OCI-LY3 (cell line): ENCODE results near the gene HYOU1.
"Not testable (repeated sequence)": the region's sequence is repeated elsewhere in the genome, so short reads cannot be mapped to it uniquely, and the experiment has no call there.

ENCODE experiments used
- H2AFZ ChIP-seq: fragments of 200-600, 300-600 bp; shearing (Covaris generic); 2 replicates; pipeline ENCODE4 v1.6.0; 2014; ENCODE audit warnings: antibody characterized with exemption, low read depth, low read length
- H3K27ac ChIP-seq: fragments of 200-600, 300-600 bp; sonication (generic); 2 replicates; pipeline ENCODE4 v1.5.1; 2014; ENCODE audit warnings: mild to moderate bottlenecking, low read length, moderate library complexity, mixed read lengths
- H3K27me3 ChIP-seq: fragments of 200-600, 300-600 bp; sonication (generic); 2 replicates; pipeline ENCODE4 v1.6.1; 2014; ENCODE audit warnings: low read depth, low read length, mixed read lengths
- H3K36me3 ChIP-seq: fragments of 200-600, 300-600 bp; sonication (generic); replicated peaks from 2 replicates; pipeline ENCODE3; 2014; ENCODE audit warnings: low read depth, low read length, mixed read lengths
- H3K4me1 ChIP-seq: fragments of 300-600, 200-600 bp; sonication (generic); 2 replicates; pipeline ENCODE4 v1.6.1; 2014; ENCODE audit warnings: low read length, mixed read lengths
- H3K4me2 ChIP-seq: fragments of 200-600, 300-600 bp; sonication (generic); 2 replicates; pipeline ENCODE4 v1.6.1; 2014; ENCODE audit warnings: low read length, mixed read lengths
- H3K4me3 ChIP-seq: fragments of 300-600, 200-600 bp; sonication (generic); 2 replicates; pipeline ENCODE4 v1.5.1; 2014; ENCODE audit warnings: antibody characterized with exemption, mild to moderate bottlenecking, low read length, moderate library complexity
- H3K79me2 ChIP-seq: fragments of 300-600, 200-600 bp; shearing (Covaris generic); 2 replicates; pipeline ENCODE4 v1.6.1; 2014; ENCODE audit warnings: mild to moderate bottlenecking, low read length, mixed read lengths
- H3K9ac ChIP-seq: fragments of 300-600, 200-600 bp; shearing (Covaris generic); 2 replicates; pipeline ENCODE4 v1.6.0; 2014; ENCODE audit warnings: mild to moderate bottlenecking, low read length, moderate library complexity
- H3K9me3 ChIP-seq: fragments of 200-600, 300-600 bp; shearing (Covaris generic); 2 replicates; pipeline ENCODE4 v1.6.1; 2014; ENCODE audit warnings: low read length, mixed read lengths; ENCODE audit not compliant: insufficient read depth
- H4K20me1 ChIP-seq: fragments of 200-600, 300-600 bp; sonication (generic); 2 replicates; pipeline ENCODE4 v1.6.1; 2016; ENCODE audit warnings: low read length, mixed read lengths; ENCODE audit not compliant: insufficient read depth
- EZH2phosphoT487 ChIP-seq: fragments of 200-600 bp; shearing (Covaris generic); IDR thresholded peaks from 2 replicates; pipeline ENCODE4 v1.6.1; 2018; ENCODE audit warnings: antibody characterized with exemption, mixed run types, low read depth
- TF ChIP-seq, protein P1 (sequence below): fragments of 200-600, 300-600 bp; sonication (generic); IDR thresholded peaks from 2 replicates; pipeline ENCODE4 v1.5.1; 2014; ENCODE audit warnings: antibody characterized with exemption, low read length, low read depth

Gene HYOU1

DNA sequence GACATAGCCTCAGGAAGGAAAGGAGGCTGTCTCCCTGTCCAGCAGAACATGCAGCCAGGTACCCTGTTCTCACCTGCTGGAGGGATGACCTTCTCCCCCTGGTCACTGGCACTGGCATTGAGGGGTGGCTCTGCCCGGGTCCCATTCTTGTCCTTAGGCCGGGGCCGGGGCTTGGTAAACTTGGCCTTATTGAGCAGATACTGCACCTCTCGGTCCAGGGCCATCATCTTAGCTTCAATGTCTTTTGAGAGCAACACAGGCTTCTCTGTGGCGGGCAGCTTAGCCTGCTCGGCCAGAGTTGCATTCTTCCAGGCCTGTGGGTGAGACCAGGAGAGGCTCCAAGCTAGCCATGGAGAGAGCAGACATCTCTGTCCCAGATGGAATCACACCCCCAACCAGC, 10.5 kb downstream of the HYOU1 start:
- H3K27ac ChIP-seq, result peak overlapping the region; percentile 73; the same call in 1 of the 2 replicates
- no peak overlapping the region for H3K4me2 ChIP-seq
- no peaks in the 10 kb centered on the region for H3K27me3 ChIP-seq
- H3K9ac ChIP-seq, result no peak overlapping the region
- H3K36me3 ChIP-seq, result peaks cover 64% of the 10 kb centered on the region
- H3K4me1 ChIP-seq, result peaks cover 50% of the 10 kb centered on the region
- no peaks in the 10 kb centered on the region for H4K20me1 ChIP-seq
- peaks cover 25% of the 10 kb centered on the region for H3K79me2 ChIP-seq
- no peak overlapping the region for H2AFZ ChIP-seq
- no peaks in the 10 kb centered on the region for H3K9me3 ChIP-seq
- no peak overlapping the region for H3K4me3 ChIP-seq
- TF ChIP-seq EZH2phosphoT487, result no peak
- TF ChIP-seq, protein P1, sequence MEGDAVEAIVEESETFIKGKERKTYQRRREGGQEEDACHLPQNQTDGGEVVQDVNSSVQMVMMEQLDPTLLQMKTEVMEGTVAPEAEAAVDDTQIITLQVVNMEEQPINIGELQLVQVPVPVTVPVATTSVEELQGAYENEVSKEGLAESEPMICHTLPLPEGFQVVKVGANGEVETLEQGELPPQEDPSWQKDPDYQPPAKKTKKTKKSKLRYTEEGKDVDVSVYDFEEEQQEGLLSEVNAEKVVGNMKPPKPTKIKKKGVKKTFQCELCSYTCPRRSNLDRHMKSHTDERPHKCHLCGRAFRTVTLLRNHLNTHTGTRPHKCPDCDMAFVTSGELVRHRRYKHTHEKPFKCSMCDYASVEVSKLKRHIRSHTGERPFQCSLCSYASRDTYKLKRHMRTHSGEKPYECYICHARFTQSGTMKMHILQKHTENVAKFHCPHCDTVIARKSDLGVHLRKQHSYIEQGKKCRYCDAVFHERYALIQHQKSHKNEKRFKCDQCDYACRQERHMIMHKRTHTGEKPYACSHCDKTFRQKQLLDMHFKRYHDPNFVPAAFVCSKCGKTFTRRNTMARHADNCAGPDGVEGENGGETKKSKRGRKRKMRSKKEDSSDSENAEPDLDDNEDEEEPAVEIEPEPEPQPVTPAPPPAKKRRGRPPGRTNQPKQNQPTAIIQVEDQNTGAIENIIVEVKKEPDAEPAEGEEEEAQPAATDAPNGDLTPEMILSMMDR, result no peak

DNA sequence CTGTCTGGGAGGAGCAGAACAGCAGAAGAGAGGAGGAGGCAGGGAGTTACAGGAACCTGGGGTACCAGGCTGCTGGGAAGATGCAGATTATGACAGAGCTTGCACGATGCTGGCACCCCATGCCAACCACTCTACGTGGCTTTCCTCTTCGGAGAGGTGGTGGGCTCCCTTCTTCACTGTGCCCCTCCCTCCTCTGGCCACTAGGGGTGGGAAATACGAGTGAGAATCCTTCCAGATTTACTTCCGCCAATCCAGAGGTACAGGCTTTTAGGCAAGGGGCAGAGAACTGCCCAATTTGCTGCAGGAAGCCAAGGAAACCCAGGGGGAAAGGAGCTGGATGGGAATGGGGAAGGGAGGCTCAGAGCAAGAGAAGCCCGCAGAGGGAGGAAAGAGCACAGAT, 12.3 kb downstream of the HYOU1 start:
- peaks cover 52% of the 10 kb centered on the region for H3K36me3 ChIP-seq

DNA sequence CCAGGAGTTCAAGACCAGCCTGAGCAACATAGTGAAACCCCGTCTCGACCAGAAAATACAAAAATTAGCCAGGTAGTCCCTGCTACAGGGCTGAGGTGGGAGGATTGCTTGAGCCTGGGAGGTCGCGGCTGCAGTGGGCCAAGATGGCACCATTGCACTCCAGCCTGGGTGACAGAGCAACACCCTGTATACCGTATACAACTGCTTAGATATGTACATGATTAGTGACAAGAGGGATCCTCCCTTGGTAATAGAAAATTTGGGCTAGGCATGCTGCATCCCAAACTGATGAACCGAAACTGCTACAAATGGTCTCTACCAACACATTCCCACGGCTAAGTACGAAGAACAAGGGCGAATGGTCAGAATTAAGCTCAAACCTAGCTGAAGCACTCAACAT, 14.1 kb downstream of the HYOU1 start:
- no peaks in the 10 kb centered on the region for H3K79me2 ChIP-seq
- H3K9me3 ChIP-seq, result no peaks in the 10 kb centered on the region
- H3K36me3 ChIP-seq, result peaks cover 34% of the 10 kb centered on the region
- TF ChIP-seq EZH2phosphoT487, result no peak
- TF ChIP-seq, protein P1, result no peak
- H3K9ac ChIP-seq, result no peak overlapping the region
- peaks cover 32% of the 10 kb centered on the region for H3K4me1 ChIP-seq
- no peak overlapping the region for H3K27ac ChIP-seq
- H3K4me3 ChIP-seq, result no peak overlapping the region
- H3K4me2 ChIP-seq, result no peak overlapping the region
- no peaks in the 10 kb centered on the region for H3K27me3 ChIP-seq
- no peaks in the 10 kb centered on the region for H4K20me1 ChIP-seq
- no peak overlapping the region for H2AFZ ChIP-seq

More for the DNA sequence above, 12.3 kb downstream of the HYOU1 start:
- no peak overlapping the region for H3K4me3 ChIP-seq
- H3K27ac ChIP-seq, result no peak overlapping the region
- H3K79me2 ChIP-seq, result peaks cover 9% of the 10 kb centered on the region
- TF ChIP-seq EZH2phosphoT487, result no peak
- TF ChIP-seq, protein P1, result no peak
- no peaks in the 10 kb centered on the region for H4K20me1 ChIP-seq
- no peak overlapping the region for H3K9ac ChIP-seq
- no peaks in the 10 kb centered on the region for H3K9me3 ChIP-seq
- peaks cover 42% of the 10 kb centered on the region for H3K4me1 ChIP-seq
- H2AFZ ChIP-seq, result no peak overlapping the region
- H3K4me2 ChIP-seq, result no peak overlapping the region
- no peaks in the 10 kb centered on the region for H3K27me3 ChIP-seq

DNA sequence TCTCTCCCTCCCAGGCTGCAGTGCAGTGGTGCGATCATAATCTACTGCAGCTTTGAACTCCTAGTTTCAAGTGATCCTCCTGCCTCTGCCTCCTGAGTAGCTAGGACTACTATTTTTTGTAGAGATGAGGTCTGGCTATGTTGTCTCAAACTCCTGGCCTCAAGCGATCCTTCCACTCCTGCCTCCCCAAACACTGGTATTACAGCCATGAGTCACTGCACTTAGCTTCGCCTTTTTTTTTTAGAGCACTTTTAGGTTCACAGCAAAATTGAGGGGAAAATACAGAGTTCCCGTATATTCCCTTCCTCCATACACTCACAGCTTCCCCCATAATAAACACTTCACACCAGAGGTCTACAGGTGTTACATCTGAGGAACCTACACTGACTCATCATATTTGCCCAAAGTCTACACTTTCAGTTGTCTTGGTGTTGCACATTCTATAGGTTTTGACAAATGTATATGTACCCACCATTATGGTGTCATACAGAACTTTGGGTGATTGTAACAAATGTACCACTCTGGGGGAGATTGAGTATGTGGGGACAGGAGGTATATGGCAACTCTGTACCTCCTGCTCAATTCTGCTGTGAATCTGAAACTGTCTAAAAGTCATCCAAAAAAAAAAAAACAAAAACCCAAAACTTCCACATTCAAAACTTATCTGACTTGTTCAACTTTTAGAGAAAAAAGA, 15.0 kb downstream of the HYOU1 start:
- TF ChIP-seq, protein P1, result no peak
- no peak for TF ChIP-seq EZH2phosphoT487
- Histone ChIP-seq H3K27me3 (no peaks in the 10 kb centered on the region), H3K4me1 (peaks cover 22% of the 10 kb centered on the region), H3K4me2 (no peak overlapping the region), H3K4me3 (no peak overlapping the region), H4K20me1 (no peaks in the 10 kb centered on the region), H3K9ac (no peak overlapping the region), H3K27ac (peak overlapping the region; percentile 12; the same call in 1 of the 2 replicates), H3K79me2 (no peaks in the 10 kb centered on the region), H2AFZ (no peak overlapping the region), H3K36me3 (peaks cover 26% of the 10 kb centered on the region), H3K9me3 (no peaks in the 10 kb centered on the region)

DNA sequence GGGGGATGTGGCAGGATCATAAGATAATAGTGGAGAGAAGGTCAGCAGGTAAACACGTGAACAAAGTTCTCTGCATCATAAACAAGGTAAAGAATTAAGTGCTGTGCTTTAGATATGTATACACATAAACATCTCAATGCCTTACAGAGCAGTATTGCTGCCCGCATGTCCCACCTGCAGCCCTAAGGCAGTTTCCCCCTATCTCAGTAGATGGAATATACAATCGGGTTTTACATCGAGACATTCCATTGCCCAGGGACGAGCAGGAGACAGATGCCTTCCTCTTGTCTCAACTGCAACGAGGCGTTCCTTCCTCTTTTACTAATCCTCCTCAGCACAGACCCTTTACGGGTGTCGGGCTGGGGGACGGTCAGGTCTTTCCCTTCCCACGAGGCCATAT, 17.5 kb downstream of the HYOU1 start:
- H2AFZ ChIP-seq, result peak overlapping the region; percentile 82
- H3K4me3 ChIP-seq, result peak overlapping the region; percentile 6; the same call in 1 of the 2 replicates
- peak overlapping the region; percentile 35; the same call in 1 of the 2 replicates for H3K9ac ChIP-seq
- peak overlapping the region; percentile 57 for H3K4me2 ChIP-seq
- H4K20me1 ChIP-seq, H3K27me3 ChIP-seq, H3K9me3 ChIP-seq, H3K79me2 ChIP-seq, H3K36me3 ChIP-seq: not testable (repeated sequence)
- H3K4me1 ChIP-seq, result peaks cover 22% of the 10 kb centered on the region
- peak overlapping the region; percentile 19; the same call in 1 of the 2 replicates for H3K27ac ChIP-seq
